Stimulated activated CD4-positive, alpha-beta T cell treated with anti-CD3 and anti-CD28 coated beads, Interleukin-12 subunit alpha, Interleukin-12 subunit beta, amount 100 ng/mL, for 4 hours (primary cell): Measurements from ENCODE around the gene IGSF21.
A peak's percentile ranks its signal among the peaks of the same experiment; 100 is the strongest.

ENCODE experiments used
- DNase-seq: peaks from one replicate; pipeline ENCODE4 v3.0.0-alpha.2; 2020

Gene IGSF21

GRCh38 chr1:18097206-18097605 is 10.4 kb upstream of the IGSF21 start:
- no peak for DNase-seq

- DNase-seq: no peak
Measured at GRCh38 chr1:18099026-18099425, 8.6 kb upstream of the IGSF21 start.

DNA sequence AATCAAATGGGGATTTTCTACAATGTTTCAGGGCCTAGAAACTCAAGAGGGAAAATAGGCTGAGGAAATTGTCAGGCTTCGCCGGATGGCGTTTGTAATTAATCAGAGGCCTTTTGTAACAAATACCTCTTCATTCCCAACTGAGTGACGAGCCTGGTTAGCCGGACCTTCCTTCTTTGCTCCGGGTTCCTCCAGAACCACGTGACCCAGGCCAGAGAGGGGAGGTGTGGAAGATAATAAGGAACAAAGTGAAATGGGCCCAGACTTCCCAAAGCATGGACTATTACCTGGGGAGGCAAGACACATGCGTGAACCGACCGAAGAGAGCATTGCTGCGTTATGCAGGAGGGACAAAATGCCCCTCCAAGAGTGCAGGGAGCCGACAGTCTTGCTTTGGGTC is 7.5 kb upstream of the IGSF21 start:
- no peak for DNase-seq

- peak; percentile 28 for DNase-seq
Measured at GRCh38 chr1:18100491-18101063, 7.0 kb upstream of the IGSF21 start.

GRCh38 chr1:18101508-18101907 is 6.1 kb upstream of the IGSF21 start:
- DNase-seq: no peak

DNA sequence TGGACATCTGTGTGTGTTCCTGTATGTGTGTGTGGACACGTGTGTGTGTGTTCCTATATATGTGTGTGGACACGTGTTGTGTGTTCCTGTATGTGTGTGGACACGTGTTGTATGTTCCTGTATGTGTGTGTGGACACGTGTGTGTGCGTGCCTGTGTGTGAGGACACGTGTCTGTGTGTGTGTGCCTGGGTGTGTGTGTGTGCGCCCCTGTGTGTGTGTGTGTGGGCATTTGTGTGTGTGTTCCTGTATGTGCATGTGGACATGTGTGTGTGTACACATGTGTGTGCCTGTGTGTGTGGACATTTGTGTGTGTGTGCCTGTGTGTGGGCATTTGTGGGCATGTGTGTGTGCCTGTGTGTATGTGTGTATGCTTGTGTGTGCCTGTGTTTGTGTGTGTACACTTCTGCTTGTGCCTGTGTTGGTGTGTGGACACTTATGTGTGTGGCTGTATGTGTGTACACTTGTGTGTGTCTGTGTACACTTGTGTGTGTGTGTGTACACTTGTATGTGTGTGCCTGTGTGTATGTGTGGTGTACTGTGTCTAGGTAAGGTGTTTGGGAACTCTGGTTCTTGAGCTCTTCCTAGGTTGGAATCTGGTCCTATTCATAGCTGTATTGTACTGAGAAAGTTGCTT is 3.7 kb upstream of the IGSF21 start:
- no peak for DNase-seq

DNA sequence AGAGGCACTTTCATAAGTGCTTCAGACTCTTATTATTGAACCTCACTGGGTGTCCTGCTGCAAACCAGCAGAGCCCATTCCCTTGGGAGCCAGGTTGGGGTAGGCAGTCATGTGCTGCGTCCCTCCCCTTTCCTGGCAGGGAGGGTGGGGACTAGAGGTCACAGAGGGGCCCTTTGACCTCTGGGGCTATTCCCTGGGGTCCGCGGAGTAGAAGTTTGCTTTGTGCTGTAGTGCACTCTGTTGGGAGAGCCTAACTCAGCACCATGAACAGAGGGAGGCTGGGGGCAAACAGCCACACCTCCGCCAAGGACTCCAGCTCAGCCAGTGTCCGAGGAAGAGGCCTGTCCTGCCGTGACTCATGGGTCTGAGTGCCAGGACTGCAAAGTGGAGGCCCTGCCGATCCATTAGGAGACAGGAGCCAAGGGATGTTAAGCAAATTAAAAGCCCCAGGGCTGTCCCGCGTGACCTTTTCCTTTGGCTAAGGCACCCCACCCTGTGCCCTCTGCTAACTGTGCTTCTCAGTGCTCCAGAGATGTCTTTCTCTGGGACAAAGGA is 3.0 kb upstream of the IGSF21 start:
- DNase-seq: no peak

GRCh38 chr1:18105196-18105595 is 2.4 kb upstream of the IGSF21 start:
- DNase-seq: no peak

- DNase-seq: no peak
Measured at GRCh38 chr1:18108299-18109057, 880 bp downstream of the IGSF21 start.

GRCh38 chr1:18109058-18109755 is 1.6 kb downstream of the IGSF21 start:
- DNase-seq: no peak

GRCh38 chr1:18109756-18110597 is 2.4 kb downstream of the IGSF21 start:
- peak; percentile 3 for DNase-seq

- no peak for DNase-seq
Measured at GRCh38 chr1:18110598-18110939, 3.0 kb downstream of the IGSF21 start.

- peak; percentile 6 for DNase-seq
Measured at GRCh38 chr1:18110968-18111367, 3.4 kb downstream of the IGSF21 start.

- DNase-seq: no peak
Measured at GRCh38 chr1:18111605-18112297, 4.2 kb downstream of the IGSF21 start.

DNA sequence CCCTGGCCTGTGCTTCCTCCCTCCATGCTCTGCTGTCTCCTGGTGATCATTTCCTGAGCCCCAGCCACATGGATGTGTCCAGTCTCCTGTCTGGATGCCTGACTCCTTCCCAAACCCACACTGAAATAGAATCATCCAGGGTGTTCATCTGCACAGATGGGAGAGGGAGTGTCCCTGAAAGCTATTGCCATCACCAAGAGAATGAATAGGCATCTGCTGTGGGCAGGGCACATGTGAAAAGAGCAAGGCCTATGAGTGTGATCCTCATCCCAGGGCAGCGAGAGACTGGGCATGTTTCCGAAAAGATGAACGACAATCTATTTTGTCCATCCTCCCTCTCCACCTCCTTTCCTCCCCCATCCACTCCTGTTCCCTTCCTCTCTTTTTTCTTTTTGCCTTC is 5.0 kb downstream of the IGSF21 start:
- no peak for DNase-seq

DNA sequence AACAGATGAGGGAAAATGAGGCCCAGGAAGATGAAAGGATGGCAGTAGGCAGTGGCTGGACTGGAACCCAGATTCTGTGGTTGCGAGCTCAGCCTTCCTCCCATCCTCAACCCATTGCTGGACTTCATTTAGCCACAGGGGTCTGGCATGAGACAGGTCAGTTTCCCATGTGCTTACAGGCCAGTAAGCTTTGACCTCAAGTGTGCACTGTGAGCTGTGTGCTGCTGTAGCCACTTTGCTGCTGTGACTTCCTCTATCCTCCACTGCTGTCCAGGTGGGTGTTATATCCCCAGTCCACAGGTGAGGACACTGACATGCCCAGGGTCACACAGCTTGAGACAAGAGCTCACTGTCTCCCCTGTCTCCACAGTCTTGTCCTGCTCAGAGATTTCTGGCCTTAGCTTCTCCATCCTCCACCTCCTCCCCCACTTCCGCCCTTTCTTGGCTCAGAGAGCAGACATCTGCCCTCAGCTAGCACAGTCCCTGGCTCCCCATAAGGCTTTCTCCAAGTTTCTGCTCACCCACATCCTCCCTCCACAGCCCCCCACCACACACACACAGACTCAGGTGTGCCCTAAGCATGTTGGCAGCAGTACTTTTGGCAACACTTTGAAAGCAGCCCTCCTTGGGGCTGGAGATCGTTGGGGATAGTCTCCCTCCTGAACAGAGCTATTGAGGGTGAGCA is 7.3 kb downstream of the IGSF21 start:
- no peak for DNase-seq

DNA sequence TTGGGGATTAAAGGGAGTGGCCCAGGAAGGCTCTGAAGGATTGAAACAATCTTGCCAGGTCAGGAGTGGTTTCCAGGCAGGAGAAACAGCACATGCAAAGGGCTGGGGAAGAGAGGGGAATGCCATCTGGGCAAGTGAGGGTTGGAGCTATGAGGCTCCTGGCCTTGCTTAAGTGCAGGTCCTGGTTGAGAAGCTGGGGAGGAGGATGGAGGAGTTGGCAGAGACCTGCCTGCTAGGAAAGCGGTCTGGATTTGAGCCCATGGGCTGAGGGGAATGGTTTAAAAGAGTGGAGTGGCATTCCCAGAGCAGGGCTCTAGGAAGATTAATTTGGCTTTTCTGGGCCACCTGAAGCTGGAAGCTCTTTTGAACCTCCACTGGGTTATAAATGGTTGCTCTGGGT is 9.2 kb downstream of the IGSF21 start:
- no peak for DNase-seq

GRCh38 chr1:18118078-18118477 is 10.5 kb downstream of the IGSF21 start:
- no peak for DNase-seq

GRCh38 chr1:18118491-18118890 is 10.9 kb downstream of the IGSF21 start:
- DNase-seq: no peak

DNA sequence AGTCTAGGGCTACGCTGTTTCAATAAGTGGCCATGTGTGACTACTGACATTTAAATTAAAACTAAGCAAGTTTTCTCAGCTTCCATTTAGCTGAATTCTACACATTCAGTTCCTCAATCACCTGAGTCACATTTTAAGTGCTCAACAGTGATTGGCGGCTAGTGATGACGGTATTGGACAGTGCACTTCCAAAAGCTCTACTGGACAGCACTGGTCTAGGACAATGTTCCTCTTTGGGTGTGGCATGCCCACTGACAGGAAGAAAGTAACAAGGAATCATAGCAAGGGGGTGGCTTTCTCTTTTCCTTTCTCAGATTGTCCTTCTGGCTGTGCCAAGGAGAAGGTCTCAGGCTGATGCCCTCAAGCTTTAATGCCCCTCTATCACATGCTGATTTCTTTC is 11.7 kb downstream of the IGSF21 start:
- no peak for DNase-seq

GRCh38 chr1:18119771-18120377 is 12.3 kb downstream of the IGSF21 start:
- DNase-seq: no peak
